Right lobe of liver (tissue), 6 donors: ENCODE data around the gene NIPAL3. TPM values are rescaled to one million over a fixed set of nuclear protein-coding genes. Genes with fewer than 3 reads are reported as not detected.
"Not testable (repeated sequence)": the region's sequence is repeated elsewhere in the genome, so short reads cannot be mapped to it uniquely, and the experiment has no call there.

Experiments used
- ATAC-seq, 4 donors: fragments of 200-7000 bp; cut with Tn5 transposase; one replicate each; pipeline ENCODE4 v1.9.1; 2020; ENCODE audit warnings: mild to moderate bottlenecking in 4 of 4, moderate library complexity in 4 of 4
- DNase-seq, 3 donors: peaks; one replicate each; pipeline ENCODE4 v3.0.0-alpha.2; 2020
- H3K27ac ChIP-seq, 3 donors: fragments of 200-600 bp; one replicate each; pipeline ENCODE4 v1.8.0; 2022
- H3K27me3 ChIP-seq, 2 donors: fragments of 200-600 bp; one replicate each; pipeline ENCODE4 v1.8.0; 2022
- H3K36me3 ChIP-seq, 4 donors: fragments of 200-600 bp; sonication (generic) in 1 of 4; one replicate each; pipeline versions ENCODE4 v1.5.1 to v1.8.0; 2017 to 2022; ENCODE audit warnings: control low read depth in 1 of 4
- H3K4me1 ChIP-seq, 4 donors: fragments of 200-600 bp; sonication (generic) in 1 of 4; one replicate each; pipeline versions ENCODE4 v1.5.1 to v1.8.0; 2017 to 2022; ENCODE audit warnings: control low read depth in 1 of 4
- H3K4me3 ChIP-seq, 3 donors: fragments of 200-600 bp; one replicate each; pipeline ENCODE4 v1.8.0; 2022
- H3K9me3 ChIP-seq, 4 donors: fragments of 200-600 bp; sonication (generic) in 1 of 4; one replicate each; pipeline versions ENCODE4 v1.5.1 to v1.8.0; 2017 to 2022; ENCODE audit warnings: control low read depth in 1 of 4
- POLR2A ChIP-seq: fragments of 450-650 bp; IDR thresholded peaks from one replicate; pipeline ENCODE4 v1.6.1; 2017; ENCODE audit warnings: antibody characterized with exemption, mild to moderate bottlenecking
- WGBS: methylation state at CpG from one replicate; pipeline ENCODE4 v1.1.6; 2018; ENCODE audit warnings: low coverage, low lambda C conversion rate; ENCODE audit not compliant: insufficient coverage; ENCODE audit errors: missing lambda C conversion rate; 5-methylcytosine and 5-hydroxymethylcytosine counted together
- intact Hi-C, 2 donors: fragments of 100-400 bp; cut with DNase I; formaldehyde crosslinking; loops; one replicate each; pipeline versions ENCODE4 v1.11.2 to v1.14.1; 2022
- total RNA-seq, 6 experiments: library from RNA; depleted of rRNA in 2 of 6; stranded (reverse); fragments of >200 nt in 2 of 6; fragmentation: NEBNext Ultra II Directional in 3 of 6; extraction: Animal tissue kit (Norgen Biotek cat#: 25700) in 3 of 6; gene quantifications; one replicate each; pipeline versions ENCODE4 v1.1.0 to v1.2.4, GENCODE V29; 2016 to 2023
- TF ChIP-seq, protein P1 (sequence below), 4 donors: fragments of 200-600 bp in 3 of 4; fragments of 450-650 bp in 1 of 4; IDR thresholded peaks; one replicate each; pipeline versions ENCODE4 v1.5.1 to v1.8.0; 2016 to 2022; ENCODE audit warnings: antibody characterized with exemption in 4 of 4, mild to moderate bottlenecking in 2 of 4
- donor health status: DM: no; HTN: yes; CAD: no.
- donor health status: DM: no; HTN: no; CAD: no.
- donor health status: DM: no; HTN: no; CAD: no.
- donor health status: DM: no; HTN: yes; CAD: no.
- donor health status: DM: no; HTN: yes; CAD: no.

Gene NIPAL3
- total RNA-seq, 6 experiments from 2014 or later, result 3.4 to 9.2 (median 6.0) TPM

DNA sequence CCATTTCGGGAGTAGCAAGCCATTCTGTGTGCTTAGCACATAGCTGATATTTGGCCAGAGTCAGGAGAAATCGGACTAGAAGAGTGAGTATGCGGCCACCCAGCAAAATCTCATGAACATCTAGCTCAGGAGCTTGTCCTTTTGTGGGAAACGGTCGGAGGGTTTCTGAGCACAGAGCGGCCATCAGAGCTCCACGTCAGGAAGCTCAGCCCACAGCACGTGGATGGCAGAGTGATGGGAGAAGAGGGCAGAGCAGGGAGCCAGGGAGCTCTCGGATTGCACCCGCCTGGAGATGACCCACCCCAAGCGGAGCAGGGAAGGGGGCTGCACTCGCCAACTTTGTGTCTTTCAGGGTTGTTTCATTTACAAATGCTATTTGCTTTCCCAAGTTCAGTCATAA lies 100.9 kb downstream of the NIPAL3 start:
- Histone ChIP-seq H3K4me1 (no peaks in the 10 kb centered on the region), H3K36me3 (no peaks in the 10 kb centered on the region)

DNA sequence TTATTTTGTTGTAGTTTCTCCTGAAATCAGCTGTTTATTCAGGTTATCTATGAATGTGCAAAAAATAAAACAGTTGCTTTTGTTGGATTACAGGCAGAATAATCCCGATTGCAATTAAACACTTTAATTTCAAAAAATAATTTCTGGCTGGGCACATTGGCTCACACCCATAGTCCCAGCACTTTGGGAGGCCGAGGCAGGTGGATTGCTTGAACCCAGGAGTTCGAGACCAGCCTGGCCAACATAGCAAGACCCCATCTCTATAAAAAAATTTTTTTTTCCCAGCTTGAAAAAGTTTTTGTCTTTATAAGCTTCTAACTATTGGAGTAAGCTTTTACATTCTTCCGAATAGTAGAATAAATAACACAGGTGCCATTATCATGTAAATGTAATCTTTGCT lies 102.3 kb downstream of the NIPAL3 start:
- intact Hi-C loops, result no loop called here
- Histone ChIP-seq H3K4me1 (no peaks in the 10 kb centered on the region), H3K36me3 (no peaks in the 10 kb centered on the region), H3K4me3 (no peak overlapping the region), H3K27me3 (no peaks in the 10 kb centered on the region), H3K9me3 (no peaks in the 10 kb centered on the region), H3K27ac (no peak overlapping the region)
- no peak for ATAC-seq
- WGBS, result 87% methylated on average over 4 of the region's 4 CpGs
- no peak for TF ChIP-seq POLR2A
- TF ChIP-seq, protein P1, sequence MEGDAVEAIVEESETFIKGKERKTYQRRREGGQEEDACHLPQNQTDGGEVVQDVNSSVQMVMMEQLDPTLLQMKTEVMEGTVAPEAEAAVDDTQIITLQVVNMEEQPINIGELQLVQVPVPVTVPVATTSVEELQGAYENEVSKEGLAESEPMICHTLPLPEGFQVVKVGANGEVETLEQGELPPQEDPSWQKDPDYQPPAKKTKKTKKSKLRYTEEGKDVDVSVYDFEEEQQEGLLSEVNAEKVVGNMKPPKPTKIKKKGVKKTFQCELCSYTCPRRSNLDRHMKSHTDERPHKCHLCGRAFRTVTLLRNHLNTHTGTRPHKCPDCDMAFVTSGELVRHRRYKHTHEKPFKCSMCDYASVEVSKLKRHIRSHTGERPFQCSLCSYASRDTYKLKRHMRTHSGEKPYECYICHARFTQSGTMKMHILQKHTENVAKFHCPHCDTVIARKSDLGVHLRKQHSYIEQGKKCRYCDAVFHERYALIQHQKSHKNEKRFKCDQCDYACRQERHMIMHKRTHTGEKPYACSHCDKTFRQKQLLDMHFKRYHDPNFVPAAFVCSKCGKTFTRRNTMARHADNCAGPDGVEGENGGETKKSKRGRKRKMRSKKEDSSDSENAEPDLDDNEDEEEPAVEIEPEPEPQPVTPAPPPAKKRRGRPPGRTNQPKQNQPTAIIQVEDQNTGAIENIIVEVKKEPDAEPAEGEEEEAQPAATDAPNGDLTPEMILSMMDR (IDR thresholded peaks at IDR 0.05), result no peak
- DNase-seq, result no peak

More for the DNA sequence above, 100.9 kb downstream of the NIPAL3 start:
- Histone ChIP-seq H3K4me3 (no peak overlapping the region), H3K9me3 (no peaks in the 10 kb centered on the region), H3K27ac (no peak overlapping the region), H3K27me3 (no peaks in the 10 kb centered on the region)
- ATAC-seq, result no peak
- no peak for TF ChIP-seq POLR2A
- TF ChIP-seq, protein P1 (IDR thresholded peaks at IDR 0.05), result no peak
- no peak for DNase-seq
- WGBS, result 89% methylated on average over 7 of the region's 12 CpGs
- intact Hi-C loops, result no loop called here

DNA sequence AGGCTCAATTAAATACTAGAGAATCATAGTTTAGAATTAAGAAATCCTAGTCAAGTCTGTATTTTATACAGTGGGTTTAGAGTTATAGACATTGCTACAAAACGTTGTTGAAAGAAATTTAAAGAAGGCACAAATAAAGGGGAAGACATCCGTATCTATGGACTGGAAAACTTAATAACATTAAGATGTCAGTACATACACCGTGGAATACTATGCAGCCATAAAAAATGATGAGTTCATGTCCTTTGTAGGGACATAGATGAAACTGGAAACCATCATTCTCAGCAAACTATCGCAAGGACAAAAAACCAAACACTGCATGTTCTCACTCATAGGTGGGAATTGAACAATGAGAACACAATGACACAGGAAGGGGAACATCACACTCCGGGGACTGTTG lies 104.7 kb downstream of the NIPAL3 start:
- ATAC-seq, H3K4me1 ChIP-seq, H3K36me3 ChIP-seq, DNase-seq, H3K9me3 ChIP-seq, H3K27me3 ChIP-seq, H3K4me3 ChIP-seq, intact Hi-C loops, H3K27ac ChIP-seq: not testable (repeated sequence)
- WGBS, result 84% methylated on average over 5 of the region's 5 CpGs

Other genes with a start within 250 kb of the NIPAL3 start
- 1 to 10 TPM; 3.4 to 8.3 (median 4.0) TPM for gene IFNLR1, start 228.5 kb upstream of the NIPAL3 start, total RNA-seq
- gene GRHL3, start 96.4 kb upstream of the NIPAL3 start, total RNA-seq, result under 1 TPM in 5 of 6 experiments, not detected in 1; 0.20 to 1.00 (median 0.26) TPM
- 1 to 10 TPM; 1.0 to 3.6 (median 1.7) TPM for gene STPG1, start 2.0 kb upstream of the NIPAL3 start, total RNA-seq
- 1 to 10 TPM; 1.2 to 3.1 (median 2.1) TPM for gene RCAN3, start 87.0 kb downstream of the NIPAL3 start, total RNA-seq
- 1 to 10 TPM in 3 of 6 experiments, under 1 TPM in 3; 0.81 to 2.6 (median 0.99) TPM for gene NCMAP, start 140.3 kb downstream of the NIPAL3 start, total RNA-seq
- 10 to 100 TPM; 41.1 to 52.0 (median 44.9) TPM for gene SRRM1, start 227.5 kb downstream of the NIPAL3 start, total RNA-seq